ENCODE measurements around the gene CD34. TPM values are rescaled to one million over a fixed set of nuclear protein-coding genes. Genes with fewer than 3 reads are reported as not detected.

Gene CD34
- total RNA-seq: 0.05 and 0.30 TPM in 2 replicates

DNA sequence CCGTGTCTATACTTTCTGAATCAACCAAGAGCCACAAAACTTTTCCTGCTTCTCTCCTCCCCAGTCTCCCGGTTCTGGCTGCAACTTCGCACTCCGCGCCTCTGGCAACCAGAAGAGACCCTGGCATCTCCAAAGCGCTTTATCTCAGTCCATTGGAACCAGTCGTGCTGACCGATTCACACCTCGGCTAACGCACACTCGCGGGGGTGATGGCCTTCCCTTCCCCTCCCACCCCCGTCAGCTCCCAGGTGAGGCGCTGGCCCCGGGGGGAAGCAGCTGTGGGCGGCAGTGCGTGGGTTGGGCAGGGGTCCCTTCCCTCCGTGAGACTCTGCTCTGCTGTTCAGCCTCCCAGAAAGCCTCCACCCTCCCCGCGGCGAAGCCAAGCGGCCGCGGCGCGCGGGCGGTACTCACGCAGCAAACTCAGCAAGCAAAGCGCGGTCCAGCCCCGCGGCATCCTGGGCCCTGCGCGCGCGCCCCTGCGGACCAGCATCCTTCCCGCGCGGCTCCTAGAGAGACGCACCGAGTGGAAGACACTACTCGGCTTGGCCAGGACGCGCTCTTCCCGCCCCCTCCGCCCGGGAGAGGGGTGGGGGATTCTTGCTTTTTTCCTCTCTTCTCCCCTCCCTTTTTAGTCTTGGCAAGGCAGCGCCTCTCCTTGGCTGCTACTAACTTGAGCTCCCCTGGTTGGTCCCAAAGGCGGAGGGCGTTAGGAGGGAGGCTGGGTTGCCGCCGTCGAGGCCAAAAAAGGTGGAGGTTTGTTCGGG, at the start of gene CD34:
TSS of gene CD34 (minus strand) at position 535 of the 764 bp plus-strand sequence. CDS start at position 490, 45 bp downstream.

Other genes starting within 250 kb of the CD34 start
- gene CD46, start 159.1 kb downstream of the CD34 start, total RNA-seq: 140 and 217 TPM in 2 replicates

Data from smooth muscle cell of the umbilical artery (primary cell).